Measurements from ENCODE around the gene FBXO42.

GRCh38 chr1:16242556-16243214, 109.6 kb downstream of the FBXO42 start:
- TF ChIP-seq CTCF (IDR thresholded peaks at IDR 0.05) (no peak), POLR2A (IDR thresholded peaks at IDR 0.05; ENCODE audit: low read depth) (no peak), EP300 (IDR thresholded peaks at IDR 0.05) (no peak)

Measured in esophagus muscularis mucosa (tissue), 4 donors.